Endodermal cell (in vitro differentiated cells): ENCODE measurements around the gene DYNC1I2. TPM values are rescaled to one million over a fixed set of nuclear protein-coding genes. Genes with fewer than 3 reads are reported as not detected.

ENCODE experiments used
- DNase-seq: peaks from one replicate; pipeline ENCODE4 v3.0.0-alpha.2; 2017
- H3K27ac ChIP-seq: 2 replicates; pipeline ENCODE4 v1.5.1; 2013; ENCODE audit warnings: mild to moderate bottlenecking, low read depth, low read length, moderate library complexity
- H3K27me3 ChIP-seq: 2 replicates; pipeline ENCODE4 v1.6.1; 2013; ENCODE audit warnings: mild to moderate bottlenecking, low read length, moderate library complexity; ENCODE audit not compliant: insufficient read depth, control insufficient read depth, poor library complexity, severe bottlenecking
- H3K36me3 ChIP-seq: 2 replicates; pipeline ENCODE4 v1.7.0; 2013; ENCODE audit warnings: mild to moderate bottlenecking, low read length, moderate library complexity; ENCODE audit not compliant: control insufficient read depth, insufficient read depth
- H3K4me1 ChIP-seq: one replicate; pipeline ENCODE4 v1.7.0; 2013; ENCODE audit warnings: low read length; ENCODE audit not compliant: control insufficient read depth, insufficient read depth
- H3K4me3 ChIP-seq: 2 replicates; pipeline ENCODE4 v1.5.1; 2013; ENCODE audit warnings: mild to moderate bottlenecking, low read length, moderate library complexity
- H3K9ac ChIP-seq: 2 replicates; pipeline ENCODE4 v1.6.1; 2013; ENCODE audit warnings: mild to moderate bottlenecking, low read length, moderate library complexity; ENCODE audit not compliant: poor library complexity, severe bottlenecking; ENCODE audit errors: extremely low read depth
- H3K9me3 ChIP-seq: 2 replicates; pipeline ENCODE4 v1.6.1; 2013; ENCODE audit warnings: mild to moderate bottlenecking, low read length, moderate library complexity; ENCODE audit not compliant: control insufficient read depth
- H3K27ac Mint-ChIP-seq: 2 replicates; pipeline ENCODE4 v1.8.0; 2020; ENCODE audit warnings: mixed read lengths
- H3K27me3 Mint-ChIP-seq: 2 replicates; pipeline ENCODE4 v1.8.0; 2021; ENCODE audit warnings: mild to moderate bottlenecking, mixed read lengths; ENCODE audit not compliant: insufficient read depth
- H3K36me3 Mint-ChIP-seq: 2 replicates; pipeline ENCODE4 v1.8.0; 2020; ENCODE audit warnings: low read depth, mixed read lengths
- H3K4me1 Mint-ChIP-seq: 2 replicates; pipeline ENCODE4 v1.8.0; 2020; ENCODE audit warnings: mixed read lengths
- H3K4me3 Mint-ChIP-seq: 2 replicates; pipeline ENCODE4 v1.8.0; 2020; ENCODE audit warnings: mild to moderate bottlenecking, moderate library complexity, mixed read lengths
- H3K9me3 Mint-ChIP-seq: 2 replicates; pipeline ENCODE4 v1.8.0; 2020; ENCODE audit warnings: mild to moderate bottlenecking, mixed read lengths
- CTCF ChIP-seq: fragments of 200-600 bp; sonication (generic); conservative IDR thresholded peaks from 2 replicates; pipeline ENCODE4 v1.5.0; 2021; ENCODE audit warnings: antibody characterized with exemption, mild to moderate bottlenecking
- WGBS, 2 experiments: methylation state at CpG; one replicate each; pipeline versions ENCODE4 v1.1.5 to v1.1.7; 2013; ENCODE audit warnings: missing lambda C conversion rate in 2 of 2, mixed read lengths in 1 of 2; ENCODE audit not compliant: insufficient coverage in 1 of 2, insufficient read length in 1 of 2; 5-methylcytosine and 5-hydroxymethylcytosine counted together
- total RNA-seq, 2 donors: library from RNA; stranded (reverse); fragmentation: NEBNext Ultra II Directional in 1 of 2; extraction: Animal tissue kit (Norgen Biotek cat#: 25700) in 1 of 2; gene quantifications; 2 replicates in 1 of 2; 3 replicates in 1 of 2; pipeline ENCODE4 v1.2.1, GENCODE V29; 2021

Gene DYNC1I2
- total RNA-seq, 2 donors from 2014 or later, result 98.5 to 99.4 TPM

DNA sequence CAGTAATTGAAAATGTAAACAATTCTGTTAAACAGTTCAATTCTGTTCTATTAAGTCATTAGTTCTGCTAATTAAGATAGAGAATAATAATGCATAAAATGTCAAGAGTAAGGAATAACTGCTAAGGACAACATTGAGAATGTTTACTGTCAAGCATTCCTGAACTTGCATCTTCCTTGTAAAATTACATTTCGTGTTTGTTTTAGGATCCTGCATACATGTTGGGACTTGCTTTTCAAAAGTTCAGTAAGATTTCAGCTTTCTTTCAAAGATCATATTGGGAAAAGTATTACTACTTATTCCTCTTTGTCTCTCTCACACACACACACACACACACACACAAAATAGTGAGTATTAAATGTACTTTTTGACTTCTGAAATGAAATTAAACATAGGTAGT lies 20.5 kb downstream of the DYNC1I2 start:
- Mint-ChIP-seq H3K36me3 (peaks cover 18% of the 10 kb centered on the region), H3K4me1 (no peaks in the 10 kb centered on the region), H3K4me3 (no peak overlapping the region), H3K27me3 (no peaks in the 10 kb centered on the region), H3K27ac (no peak overlapping the region), H3K9me3 (no peaks in the 10 kb centered on the region)
- H3K36me3 ChIP-seq, result peaks cover 46% of the 10 kb centered on the region
- no peaks in the 10 kb centered on the region for H3K4me1 ChIP-seq
- DNase-seq, result no peak
- no peak for TF ChIP-seq CTCF
- H3K27me3 ChIP-seq, result no peaks in the 10 kb centered on the region
- no peak overlapping the region for H3K4me3 ChIP-seq
- no peaks in the 10 kb centered on the region for H3K9me3 ChIP-seq
- WGBS, 2 experiments, result 100% methylated on average over 1 of the region's 1 CpG
- no peak overlapping the region for H3K27ac ChIP-seq
- H3K9ac ChIP-seq, result no peak overlapping the region

GRCh38 chr2:171709011-171709685 lies 21.9 kb downstream of the DYNC1I2 start:
- WGBS, 2 experiments, result 96% methylated on average over 3 of the region's 3 CpGs; no CpG with 5 or more reads in 1 of the 2 experiments
- H3K9me3 Mint-ChIP-seq, result no peaks in the 10 kb centered on the region
- H3K9ac ChIP-seq, result no peak overlapping the region
- no peak overlapping the region for H3K4me3 ChIP-seq
- peaks cover 15% of the 10 kb centered on the region for H3K36me3 Mint-ChIP-seq
- no peaks in the 10 kb centered on the region for H3K4me1 ChIP-seq
- no peaks in the 10 kb centered on the region for H3K9me3 ChIP-seq
- H3K4me3 Mint-ChIP-seq, result no peak overlapping the region
- H3K27me3 ChIP-seq, result no peaks in the 10 kb centered on the region
- no peak for DNase-seq
- no peak for TF ChIP-seq CTCF
- H3K36me3 ChIP-seq, result peaks cover 41% of the 10 kb centered on the region
- no peak overlapping the region for H3K27ac Mint-ChIP-seq
- no peaks in the 10 kb centered on the region for H3K27me3 Mint-ChIP-seq
- H3K4me1 Mint-ChIP-seq, result peaks cover 5% of the 10 kb centered on the region
- H3K27ac ChIP-seq, result no peak overlapping the region

DNA sequence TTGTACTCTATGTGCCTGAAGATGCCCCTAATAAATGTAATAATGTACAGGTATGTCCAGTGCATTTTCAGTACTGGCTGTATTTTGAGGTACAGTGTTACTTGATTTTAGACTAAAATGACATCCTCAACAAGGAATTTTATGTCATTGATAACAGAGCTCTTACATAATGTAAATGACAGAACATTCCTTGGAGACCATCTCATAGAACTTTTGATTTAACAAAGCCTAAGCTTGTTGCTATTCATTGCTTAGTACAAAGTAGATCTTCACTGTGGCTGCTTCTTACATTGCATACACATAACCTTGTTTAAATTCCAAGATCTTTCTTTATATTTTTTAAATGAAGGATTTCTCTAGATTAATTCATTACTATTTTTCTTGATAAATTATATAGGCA lies 24.1 kb downstream of the DYNC1I2 start:
- Mint-ChIP-seq H3K27ac (peak overlapping the region; percentile 30), H3K4me1 (peaks cover 5% of the 10 kb centered on the region), H3K27me3 (no peaks in the 10 kb centered on the region), H3K36me3 (peaks cover 25% of the 10 kb centered on the region), H3K4me3 (no peak overlapping the region), H3K9me3 (no peaks in the 10 kb centered on the region)
- Histone ChIP-seq H3K27ac (no peak overlapping the region), H3K36me3 (peaks cover 47% of the 10 kb centered on the region), H3K4me3 (no peak overlapping the region), H3K9ac (no peak overlapping the region), H3K9me3 (no peaks in the 10 kb centered on the region), H3K4me1 (no peaks in the 10 kb centered on the region), H3K27me3 (no peaks in the 10 kb centered on the region)
- TF ChIP-seq CTCF, result no peak
- no peak for DNase-seq
